ENCODE data around the gene FBXO47. TPM values are rescaled to one million over a fixed set of nuclear protein-coding genes. Genes with fewer than 3 reads are reported as not detected.

FBXO47 gene
- total RNA-seq, 4 donors from 2014 or later: 0.26 TPM; not detected in 3

GRCh38 chr17:38897176-38897575 lies 70.0 kb downstream of the FBXO47 start:
- no peak for DNase-seq (ENCODE audit: extremely low spot score)
- H3K27me3 ChIP-seq: no peaks in the 10 kb centered on the region
- H3K9me3 ChIP-seq: no peaks in the 10 kb centered on the region
- peaks cover 14 to 65% (median 61%) of the 10 kb centered on the region in 4 donors for H3K36me3 ChIP-seq
- H3K4me3 ChIP-seq: no peak overlapping the region
- TF ChIP-seq POLR2A (IDR thresholded peaks at IDR 0.05; ENCODE audit: low read depth): no peak
- TF ChIP-seq POLR2AphosphoS5 (IDR thresholded peaks at IDR 0.05): peak in 1 of 2 donors; percentile 70
- whole genome bisulfite sequencing: 25% methylated on average over 4 of the region's 6 CpGs
- H3K4me1 ChIP-seq: peaks cover 90 to 99% (median 94%) of the 10 kb centered on the region in 4 donors
- peak overlapping the region; percentile 67 to 77 (median 72) for H3K27ac ChIP-seq (replicated peaks in 1 of 4)
- intact Hi-C loops (cut with DNase I): no loop called here

DNA sequence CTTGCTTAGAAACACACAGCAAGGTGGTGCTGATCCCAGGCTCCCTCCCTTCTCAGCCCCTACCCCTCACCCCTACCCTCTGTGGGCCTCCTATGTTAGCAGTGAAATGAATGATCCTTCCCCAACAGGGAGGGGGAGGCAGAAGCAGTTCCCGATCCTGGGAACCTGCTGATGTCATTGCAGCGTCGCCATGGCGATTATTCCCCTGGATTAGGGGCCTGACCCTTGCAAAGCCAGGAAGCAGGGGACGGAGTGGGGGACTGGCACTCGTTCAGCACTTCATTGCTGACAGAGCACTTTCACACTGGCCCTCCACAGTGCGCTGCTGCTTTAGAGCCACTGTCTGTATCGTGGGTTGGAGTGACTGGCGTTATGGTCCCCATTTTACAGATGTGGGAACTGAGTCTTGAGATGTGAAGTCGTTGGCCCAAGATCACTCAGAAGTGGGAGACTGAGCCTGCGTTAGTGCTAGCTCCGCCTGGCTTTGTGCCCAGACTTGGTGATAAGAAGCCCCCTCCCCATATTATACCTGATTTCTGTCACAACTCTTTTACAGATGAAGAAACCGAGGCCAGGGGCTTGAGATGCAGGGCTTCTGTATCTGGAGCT lies 70.8 kb downstream of the FBXO47 start:
- Histone ChIP-seq H3K9me3 (no peaks in the 10 kb centered on the region), H3K27me3 (no peaks in the 10 kb centered on the region), H3K27ac (replicated peaks in 1 of 4) (peak overlapping the region; percentile 67 to 77 (median 72)), H3K36me3 (peaks cover 21 to 67% (median 64%) of the 10 kb centered on the region in 4 donors), H3K4me1 (peaks cover 83 to 96% (median 88%) of the 10 kb centered on the region in 4 donors), H3K4me3 (no peak overlapping the region)
- no peak for TF ChIP-seq EP300 (IDR thresholded peaks at IDR 0.05)
- TF ChIP-seq POLR2AphosphoS5 (IDR thresholded peaks at IDR 0.05): peak in 1 of 2 donors; percentile 6
- TF ChIP-seq, protein P1, sequence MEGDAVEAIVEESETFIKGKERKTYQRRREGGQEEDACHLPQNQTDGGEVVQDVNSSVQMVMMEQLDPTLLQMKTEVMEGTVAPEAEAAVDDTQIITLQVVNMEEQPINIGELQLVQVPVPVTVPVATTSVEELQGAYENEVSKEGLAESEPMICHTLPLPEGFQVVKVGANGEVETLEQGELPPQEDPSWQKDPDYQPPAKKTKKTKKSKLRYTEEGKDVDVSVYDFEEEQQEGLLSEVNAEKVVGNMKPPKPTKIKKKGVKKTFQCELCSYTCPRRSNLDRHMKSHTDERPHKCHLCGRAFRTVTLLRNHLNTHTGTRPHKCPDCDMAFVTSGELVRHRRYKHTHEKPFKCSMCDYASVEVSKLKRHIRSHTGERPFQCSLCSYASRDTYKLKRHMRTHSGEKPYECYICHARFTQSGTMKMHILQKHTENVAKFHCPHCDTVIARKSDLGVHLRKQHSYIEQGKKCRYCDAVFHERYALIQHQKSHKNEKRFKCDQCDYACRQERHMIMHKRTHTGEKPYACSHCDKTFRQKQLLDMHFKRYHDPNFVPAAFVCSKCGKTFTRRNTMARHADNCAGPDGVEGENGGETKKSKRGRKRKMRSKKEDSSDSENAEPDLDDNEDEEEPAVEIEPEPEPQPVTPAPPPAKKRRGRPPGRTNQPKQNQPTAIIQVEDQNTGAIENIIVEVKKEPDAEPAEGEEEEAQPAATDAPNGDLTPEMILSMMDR (IDR thresholded peaks at IDR 0.05): no peak
- TF ChIP-seq POLR2A (IDR thresholded peaks at IDR 0.05; ENCODE audit: low read depth): no peak
- WGBS: 66% methylated on average over 9 of the region's 13 CpGs
- intact Hi-C loops (cut with DNase I): no loop called here
- no peak for DNase-seq (ENCODE audit: extremely low spot score)

- WGBS: 58% methylated on average over 7 of the region's 7 CpGs
- TF ChIP-seq POLR2A (IDR thresholded peaks at IDR 0.05; ENCODE audit: low read depth): no peak
- no peak overlapping the region for H3K4me3 ChIP-seq
- no peak for DNase-seq (ENCODE audit: extremely low spot score)
- H3K4me1 ChIP-seq: peaks cover 63 to 92% (median 75%) of the 10 kb centered on the region in 4 donors
- H3K36me3 ChIP-seq: peaks cover 34 to 83% (median 74%) of the 10 kb centered on the region in 4 donors
- H3K27ac ChIP-seq (replicated peaks in 1 of 4): peak overlapping the region; percentile 50 to 69 (median 54)
- H3K9me3 ChIP-seq: no peaks in the 10 kb centered on the region
- H3K27me3 ChIP-seq: no peaks in the 10 kb centered on the region
- intact Hi-C loops (cut with DNase I): no loop called here
Measured at GRCh38 chr17:38894276-38894675, 72.9 kb downstream of the FBXO47 start.

- H3K9me3 ChIP-seq: no peaks in the 10 kb centered on the region
- H3K4me3 ChIP-seq: no peak overlapping the region
- no peak for DNase-seq (ENCODE audit: extremely low spot score)
- WGBS: 30% methylated on average over 1 of the region's 6 CpGs
- H3K4me1 ChIP-seq: peaks cover 56 to 85% (median 72%) of the 10 kb centered on the region in 4 donors
- H3K36me3 ChIP-seq: peaks cover 33 to 81% (median 73%) of the 10 kb centered on the region in 4 donors
- no peaks in the 10 kb centered on the region for H3K27me3 ChIP-seq
- intact Hi-C loops (cut with DNase I): no loop called here
- TF ChIP-seq EP300 (IDR thresholded peaks at IDR 0.05) (no peak), POLR2AphosphoS5 (IDR thresholded peaks at IDR 0.05) (peak in 1 of 2 donors; percentile 15)
- peak overlapping the region; percentile 50 to 69 (median 54) for H3K27ac ChIP-seq (replicated peaks in 1 of 4)
Measured at GRCh38 chr17:38893607-38894006, 73.6 kb downstream of the FBXO47 start.

- peaks cover 51 to 81% (median 69%) of the 10 kb centered on the region in 4 donors for H3K4me1 ChIP-seq
- peak overlapping the region; percentile 50 to 69 (median 54) for H3K27ac ChIP-seq (replicated peaks in 1 of 4)
Measured at GRCh38 chr17:38893113-38893512, 74.1 kb downstream of the FBXO47 start.

DNA sequence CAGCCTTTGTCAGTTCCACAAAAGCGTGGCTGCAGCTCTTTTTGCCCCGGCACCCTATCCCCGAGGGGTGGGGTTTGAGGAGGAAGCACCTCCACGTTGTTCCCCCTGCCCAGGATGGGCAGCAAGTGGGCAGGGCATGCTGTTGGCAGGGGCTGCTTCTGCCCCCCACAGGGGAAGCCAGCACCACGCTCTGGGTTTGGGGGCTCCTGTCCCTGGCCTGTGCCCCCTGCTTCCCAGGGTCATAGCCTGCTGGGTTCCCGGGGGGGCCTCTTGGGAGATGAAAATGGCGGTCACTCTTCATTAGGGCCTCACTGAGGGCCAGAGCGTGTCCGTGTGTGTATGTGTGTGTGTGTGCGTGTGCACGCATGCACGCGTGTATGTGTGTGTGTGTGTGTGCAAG lies 74.6 kb downstream of the FBXO47 start:
- H3K27me3 ChIP-seq: no peaks in the 10 kb centered on the region
- H3K4me3 ChIP-seq: no peak overlapping the region
- H3K4me1 ChIP-seq: peaks cover 46 to 81% (median 69%) of the 10 kb centered on the region in 4 donors
- H3K27ac ChIP-seq (replicated peaks in 1 of 4): no peak overlapping the region
- TF ChIP-seq POLR2A (IDR thresholded peaks at IDR 0.05; ENCODE audit: low read depth) (no peak), EP300 (IDR thresholded peaks at IDR 0.05) (no peak)
- intact Hi-C loops (cut with DNase I): no loop called here
- peaks cover 30 to 84% (median 70%) of the 10 kb centered on the region in 4 donors for H3K36me3 ChIP-seq
- no peaks in the 10 kb centered on the region for H3K9me3 ChIP-seq
- 85% methylated on average over 12 of the region's 13 CpGs for WGBS
- DNase-seq (ENCODE audit: extremely low spot score): no peak

More at GRCh38 chr17:38893113-38893512, 74.1 kb downstream of the FBXO47 start:
- Histone ChIP-seq H3K4me3 (no peak overlapping the region), H3K9me3 (no peaks in the 10 kb centered on the region), H3K36me3 (peaks cover 30 to 79% (median 70%) of the 10 kb centered on the region in 4 donors), H3K27me3 (no peaks in the 10 kb centered on the region)
- intact Hi-C loops (cut with DNase I): no loop called here
- no peak for TF ChIP-seq POLR2A (IDR thresholded peaks at IDR 0.05; ENCODE audit: low read depth)
- no peak for TF ChIP-seq EP300 (IDR thresholded peaks at IDR 0.05)
- TF ChIP-seq, protein P1 (IDR thresholded peaks at IDR 0.05): no peak
- TF ChIP-seq POLR2AphosphoS5 (IDR thresholded peaks at IDR 0.05): no peak
- DNase-seq (ENCODE audit: extremely low spot score): no peak
- WGBS: 63% methylated on average over 3 of the region's 5 CpGs

Measured in esophagus muscularis mucosa (tissue), 4 donors.